GM19455 (cell line): Measurements from ENCODE around the gene IFI30.
"Not testable (repeated sequence)": the region's sequence is repeated elsewhere in the genome, so short reads cannot be mapped to it uniquely, and the experiment has no call there.

Experiments
- ATAC-seq: cut with Tn5 transposase; IDR thresholded peaks from one replicate; pipeline ENCODE4 v1.9.1; 2021; ENCODE audit not compliant: unreplicated experiment

Gene IFI30

GRCh38 chr19:18202397-18202777 is 28.8 kb downstream of the IFI30 start:
- ATAC-seq = no peak

- ATAC-seq = no peak
These were observed 29.3 kb downstream of the IFI30 start for GRCh38 chr19:18202778-18203407.

- ATAC-seq = peak; percentile 12
These were observed 29.8 kb downstream of the IFI30 start for GRCh38 chr19:18203408-18203862.

- peak; percentile 87 for ATAC-seq
These were observed 30.3 kb downstream of the IFI30 start, which contains the start of gene RAB3A for GRCh38 chr19:18203863-18204393. TSS of gene RAB3A (minus strand) at chr19:18204042. CDS start at chr19:18202740, 1,302 bp downstream.

- peak; percentile 18 for ATAC-seq
These were observed 31.0 kb downstream of the IFI30 start for GRCh38 chr19:18204394-18205199.

- ATAC-seq = no peak
These were observed 31.7 kb downstream of the IFI30 start for GRCh38 chr19:18205200-18205892.

- no peak for ATAC-seq
These were observed 32.4 kb downstream of the IFI30 start for GRCh38 chr19:18206018-18206417.

- ATAC-seq = no peak
These were observed 34.7 kb downstream of the IFI30 start for GRCh38 chr19:18208098-18208951.

GRCh38 chr19:18209912-18210311 is 36.3 kb downstream of the IFI30 start:
- not testable (repeated sequence) for ATAC-seq

GRCh38 chr19:18211683-18212082 is 38.1 kb downstream of the IFI30 start:
- ATAC-seq = no peak

GRCh38 chr19:18214779-18215433 is 41.3 kb downstream of the IFI30 start:
- no peak for ATAC-seq

- no peak for ATAC-seq
These were observed 43.2 kb downstream of the IFI30 start for GRCh38 chr19:18216789-18217188.

GRCh38 chr19:18218159-18218558 is 44.5 kb downstream of the IFI30 start:
- no peak for ATAC-seq

- ATAC-seq = no peak
These were observed 45.0 kb downstream of the IFI30 start for GRCh38 chr19:18218600-18218999.

GRCh38 chr19:18219911-18220631 is 46.5 kb downstream of the IFI30 start:
- ATAC-seq = no peak

- no peak for ATAC-seq
These were observed 47.1 kb downstream of the IFI30 start for GRCh38 chr19:18220632-18221275.

- no peak for ATAC-seq
These were observed 48.5 kb downstream of the IFI30 start for GRCh38 chr19:18221815-18222725.
